Measurements from ENCODE around the gene MIOX.

Gene MIOX

DNA sequence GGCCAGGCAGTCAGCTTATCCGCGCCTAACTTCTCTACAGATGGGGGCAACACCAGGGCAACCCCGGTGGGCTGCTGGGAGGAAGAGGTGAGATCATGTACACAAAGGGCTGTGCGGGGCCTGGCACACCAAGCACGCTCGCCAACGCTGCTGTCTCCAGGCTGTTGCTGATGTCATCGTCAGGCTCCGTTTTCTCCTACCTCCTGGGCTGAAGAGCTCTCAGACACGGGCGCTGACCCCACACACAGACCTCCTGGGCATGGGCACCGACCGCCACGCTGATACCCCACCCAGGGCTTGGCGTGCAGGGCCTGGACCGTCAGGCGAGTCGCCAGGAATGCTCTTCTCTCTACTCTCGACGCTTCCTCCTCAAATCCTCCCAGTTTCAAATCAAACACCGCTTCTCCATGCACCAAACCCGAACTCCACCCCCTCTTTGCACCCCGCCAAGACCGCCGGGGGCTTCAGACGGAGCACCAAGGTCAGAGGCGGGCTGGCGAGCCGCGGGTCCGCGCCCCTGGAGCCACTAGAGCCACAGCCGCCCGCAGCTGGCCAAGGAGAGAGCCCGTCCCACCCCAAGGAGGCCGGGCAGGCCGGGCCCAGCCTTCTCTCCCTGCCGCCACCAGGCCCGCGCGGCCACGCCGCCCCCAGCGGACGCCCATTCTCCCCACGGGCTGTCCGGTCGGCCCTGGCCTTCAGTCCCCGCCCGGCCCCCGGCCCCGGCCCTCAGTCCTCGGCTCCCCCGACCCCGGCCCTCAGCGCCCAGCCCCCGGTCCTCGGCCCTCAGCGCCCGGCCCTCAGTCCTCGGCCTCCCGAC lies 12.6 kb upstream of the MIOX start:
- no peak for TF ChIP-seq POLR2A (IDR thresholded peaks at IDR 0.05; ENCODE audit: low read length)
- TF ChIP-seq GATA1 (IDR thresholded peaks at IDR 0.05; ENCODE audit: low read depth, low read length), result no peak
- peak; percentile 42 to 55 for DNase-seq

DNA sequence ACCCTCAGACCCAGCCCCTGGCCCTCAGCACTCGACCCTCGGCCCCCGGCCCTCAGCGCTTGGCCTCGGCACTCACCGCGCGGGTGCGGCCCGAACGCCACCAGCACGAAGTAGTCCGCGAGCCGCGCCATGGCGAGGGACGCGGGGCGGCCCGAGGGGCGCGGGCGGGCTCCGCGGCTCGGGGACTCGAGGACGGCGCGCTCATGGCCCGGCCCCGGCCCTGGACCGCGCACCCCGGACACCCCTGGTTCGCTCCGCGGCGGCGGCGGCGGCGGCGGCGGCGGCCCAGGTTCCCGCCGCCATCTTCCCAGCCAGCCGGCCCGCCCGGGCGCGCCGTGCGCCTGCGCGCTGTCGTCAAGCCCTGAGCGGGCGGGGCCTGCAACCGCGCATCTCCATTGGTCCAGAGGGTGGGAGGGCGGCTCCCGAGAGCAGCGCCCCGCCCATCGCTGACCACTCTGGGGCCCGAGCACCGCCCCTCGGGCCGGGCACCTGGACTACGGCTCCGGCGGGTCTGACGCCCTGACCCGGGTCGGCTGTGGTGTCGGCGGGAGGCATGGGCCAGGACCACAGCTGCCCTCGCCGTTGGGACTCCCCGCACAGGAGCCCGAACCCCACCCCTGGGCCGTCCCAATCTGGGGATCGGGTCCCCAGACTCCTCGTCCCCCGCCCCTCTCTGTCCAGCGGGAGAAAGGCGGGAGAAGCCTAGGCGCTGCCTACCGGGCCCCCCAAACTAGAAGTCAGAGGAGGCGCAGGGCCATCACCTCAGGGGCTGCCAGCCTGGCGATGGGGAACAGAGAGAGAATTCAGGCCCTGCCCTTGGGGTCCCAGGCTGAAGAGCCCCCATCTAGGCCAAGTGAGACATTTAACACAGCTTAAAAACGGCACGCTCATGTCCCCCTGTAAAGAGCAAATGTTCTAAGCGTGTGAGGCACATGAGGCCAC lies 11.7 kb upstream of the MIOX start, which contains the start of gene SBF1:
SBF1 (minus strand) TSS at position 326 of the 942 bp plus-strand sequence; CDS start at position 131, 195 bp downstream.
- TF ChIP-seq POLR2A (IDR thresholded peaks at IDR 0.05; ENCODE audit: low read length), result peak; percentile 38
- TF ChIP-seq GATA1 (IDR thresholded peaks at IDR 0.05; ENCODE audit: low read depth, low read length), result no peak
- peak; percentile 90 to 95 for DNase-seq

DNA sequence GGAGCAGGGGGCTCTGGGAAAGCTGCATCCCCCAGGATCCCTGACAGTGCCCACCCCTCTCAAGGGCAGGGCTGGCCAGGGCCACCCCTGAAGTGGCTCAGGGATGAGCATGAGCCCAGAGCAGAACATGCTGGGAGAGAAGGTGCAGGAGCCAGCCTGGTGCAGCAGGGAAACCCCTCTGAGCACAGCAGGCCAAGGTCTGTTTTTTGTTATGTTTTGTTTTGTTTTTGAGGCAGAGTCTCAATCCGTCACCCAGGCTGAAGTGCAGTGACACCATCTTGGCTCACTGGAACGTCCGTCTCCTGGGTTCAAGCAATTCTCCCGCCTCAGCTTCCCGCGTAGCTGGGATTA lies 11.0 kb upstream of the MIOX start:
- DNase-seq, result no peak
- no peak for TF ChIP-seq POLR2A (IDR thresholded peaks at IDR 0.05; ENCODE audit: low read length)
- no peak for TF ChIP-seq GATA1 (IDR thresholded peaks at IDR 0.05; ENCODE audit: low read depth, low read length)

DNA sequence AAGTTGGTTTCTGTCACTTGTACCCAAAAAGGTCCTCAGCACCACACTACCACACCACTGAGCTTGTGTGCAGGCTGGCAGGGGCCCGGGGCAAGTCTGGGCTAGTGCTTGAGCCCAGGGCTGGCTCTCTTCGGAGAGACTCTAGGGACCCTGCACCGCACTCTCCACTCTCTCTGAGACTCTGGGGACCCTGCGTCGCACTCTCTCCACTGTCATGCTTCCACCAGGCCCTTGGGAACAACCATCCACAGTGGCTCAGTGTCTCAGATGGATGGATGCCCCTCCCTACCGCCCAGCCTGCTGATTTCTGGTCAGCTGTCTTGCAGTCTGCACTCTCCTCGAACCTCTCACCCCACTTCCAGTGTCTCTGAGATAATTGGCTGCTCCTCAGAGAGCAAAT lies 9.8 kb upstream of the MIOX start:
- DNase-seq, result no peak

DNA sequence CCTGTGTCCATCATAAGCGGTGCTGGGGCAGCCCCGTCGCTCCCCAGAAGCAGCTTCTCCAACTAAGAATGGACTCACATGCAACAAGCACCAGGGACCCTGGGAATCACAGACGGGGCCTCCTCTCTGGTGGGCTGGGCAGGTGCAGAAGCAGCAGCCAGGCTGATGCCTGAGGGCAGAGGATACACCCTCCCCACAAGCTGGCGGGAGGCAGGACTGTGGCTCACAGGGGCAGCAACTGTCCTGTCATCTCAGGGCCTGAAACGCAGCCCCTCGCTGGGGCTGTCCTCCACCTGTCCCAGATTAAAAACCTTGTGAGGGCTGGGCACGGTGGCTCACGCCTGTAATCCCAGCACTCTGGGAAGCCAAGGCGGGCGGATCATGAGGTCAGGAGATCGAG lies 8.7 kb upstream of the MIOX start:
- DNase-seq, result no peak
- TF ChIP-seq GATA1 (IDR thresholded peaks at IDR 0.05; ENCODE audit: low read depth, low read length) (no peak), POLR2A (IDR thresholded peaks at IDR 0.05; ENCODE audit: low read length) (no peak)

More for the DNA sequence above, 9.8 kb upstream of the MIOX start:
- TF ChIP-seq GATA1 (IDR thresholded peaks at IDR 0.05; ENCODE audit: low read depth, low read length) (no peak), POLR2A (IDR thresholded peaks at IDR 0.05; ENCODE audit: low read length) (no peak)

DNA sequence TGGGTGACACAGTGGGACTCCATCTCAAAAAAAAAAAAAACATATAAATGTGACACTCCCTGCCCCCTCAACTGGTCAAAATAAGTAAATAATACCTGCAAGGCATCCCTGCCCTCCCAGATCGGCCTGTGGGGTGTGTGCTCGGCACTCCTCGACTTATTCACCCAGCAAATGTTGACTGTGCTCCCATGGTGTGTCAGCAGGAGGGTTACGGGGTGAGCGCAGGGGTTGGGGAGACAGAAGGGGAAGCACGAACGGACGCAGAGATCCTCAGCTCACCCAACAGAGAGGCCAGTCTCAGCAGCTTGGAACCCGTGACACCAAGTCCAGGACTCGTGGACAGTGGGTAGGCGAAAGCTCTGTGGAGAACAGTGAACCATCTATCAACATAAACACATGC lies 6.9 kb upstream of the MIOX start:
- DNase-seq, result no peak
- no peak for TF ChIP-seq POLR2A (IDR thresholded peaks at IDR 0.05; ENCODE audit: low read length)
- no peak for TF ChIP-seq GATA1 (IDR thresholded peaks at IDR 0.05; ENCODE audit: low read depth, low read length)

DNA sequence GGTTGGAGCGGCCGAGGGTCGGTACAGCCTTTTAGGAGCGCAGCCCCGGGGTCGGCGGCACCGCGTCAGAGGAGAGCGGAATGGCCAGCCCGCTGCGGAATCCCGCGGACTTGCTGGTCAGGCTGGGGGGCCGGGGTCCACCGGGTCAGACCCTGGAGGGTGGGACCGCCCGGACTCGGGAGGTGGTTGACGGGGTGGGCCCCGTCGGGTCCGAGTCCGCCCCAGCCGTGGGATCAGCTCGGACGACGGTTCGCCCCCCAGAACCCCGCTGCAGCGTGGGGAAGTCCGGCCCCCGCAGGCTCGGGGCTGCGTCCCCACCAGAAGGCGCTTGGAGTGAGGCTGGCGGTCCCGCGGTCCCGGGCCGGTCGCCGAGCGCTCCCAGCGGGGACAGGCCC lies 5.6 kb upstream of the MIOX start:
- DNase-seq, result no peak
- TF ChIP-seq POLR2A (IDR thresholded peaks at IDR 0.05; ENCODE audit: low read length) (no peak), GATA1 (IDR thresholded peaks at IDR 0.05; ENCODE audit: low read depth, low read length) (no peak)

DNA sequence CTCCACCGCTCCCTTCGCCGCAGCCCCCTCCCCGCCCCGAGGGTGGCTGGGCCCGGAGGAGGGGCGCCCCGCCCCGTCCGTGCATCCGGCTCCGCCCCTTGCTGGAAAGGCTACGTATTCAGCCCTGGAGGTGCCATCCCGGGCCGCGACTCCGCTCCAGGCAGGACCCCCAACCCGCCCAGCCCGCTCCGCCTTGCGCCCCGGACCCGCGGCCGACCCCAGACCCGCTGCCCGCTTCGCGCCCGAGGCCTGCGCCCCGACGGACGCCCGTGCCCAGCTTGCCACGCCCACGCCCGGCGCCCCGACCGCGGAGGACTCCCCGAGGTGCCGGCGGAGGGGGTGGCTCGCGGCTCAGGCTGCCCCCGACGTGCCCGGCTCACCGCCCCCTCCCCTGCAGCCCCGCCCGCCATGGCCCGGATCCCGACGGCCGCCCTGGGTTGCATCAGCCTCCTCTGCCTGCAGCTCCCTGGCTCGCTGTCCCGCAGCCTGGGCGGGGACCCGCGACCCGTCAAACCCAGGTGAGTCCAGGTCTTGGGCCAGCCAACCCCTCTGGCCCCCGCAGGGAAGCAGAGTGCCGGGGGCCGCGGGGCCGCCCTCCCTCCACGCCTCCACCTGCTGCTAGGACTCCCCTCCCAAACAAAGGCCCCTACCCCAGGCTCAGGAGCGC lies 5.1 kb upstream of the MIOX start, which contains the start of gene ADM2:
ADM2 (plus strand) TSS at position 104 of the 667 bp plus-strand sequence; CDS start at position 409, 305 bp downstream.
- DNase-seq, result peak in 1 of 2 experiments; percentile 70
- TF ChIP-seq POLR2A (IDR thresholded peaks at IDR 0.05; ENCODE audit: low read length) (no peak), GATA1 (IDR thresholded peaks at IDR 0.05; ENCODE audit: low read depth, low read length) (no peak)

DNA sequence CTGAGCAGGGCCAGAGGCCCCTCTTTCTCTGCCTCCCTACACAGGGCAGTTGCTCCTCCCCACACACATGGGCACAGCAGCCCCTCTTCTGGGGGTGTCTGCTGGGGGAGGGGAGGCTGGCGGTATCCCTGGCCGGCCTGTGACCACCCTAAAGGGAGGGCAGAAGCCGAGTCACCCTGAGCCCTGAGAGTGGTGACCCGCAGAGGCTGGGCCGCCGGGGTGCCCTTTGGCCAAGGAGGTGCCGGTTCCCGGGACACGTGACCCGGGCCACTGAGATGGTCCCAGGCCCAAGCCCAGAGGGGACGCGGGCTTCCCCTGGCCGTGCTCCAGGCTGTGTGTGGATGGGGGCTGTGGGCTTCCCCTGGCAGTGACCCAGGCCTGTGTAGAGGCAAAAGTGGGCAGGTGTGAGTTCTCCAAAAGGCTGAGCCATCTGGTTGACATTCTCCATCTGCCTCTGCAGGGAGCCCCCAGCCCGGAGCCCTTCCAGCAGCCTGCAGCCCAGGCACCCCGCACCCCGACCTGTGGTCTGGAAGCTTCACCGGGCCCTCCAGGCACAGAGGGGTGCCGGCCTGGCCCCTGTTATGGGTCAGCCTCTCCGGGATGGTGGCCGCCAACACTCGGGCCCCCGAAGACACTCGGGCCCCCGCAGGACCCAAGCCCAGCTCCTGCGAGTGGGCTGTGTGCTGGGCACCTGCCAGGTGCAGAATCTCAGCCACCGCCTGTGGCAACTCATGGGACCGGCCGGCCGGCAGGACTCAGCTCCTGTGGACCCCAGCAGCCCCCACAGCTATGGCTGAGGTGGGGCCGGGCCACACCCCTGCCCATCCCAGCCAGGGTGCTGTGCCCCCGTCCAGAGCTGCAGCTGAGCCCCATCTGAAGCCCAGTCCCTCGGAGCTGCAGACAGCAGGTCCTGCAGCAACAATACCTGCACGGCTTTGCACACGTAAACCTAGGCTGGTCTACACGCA lies 4.3 kb upstream of the MIOX start:
- TF ChIP-seq GATA1 (IDR thresholded peaks at IDR 0.05; ENCODE audit: low read depth, low read length), result no peak
- no peak for TF ChIP-seq POLR2A (IDR thresholded peaks at IDR 0.05; ENCODE audit: low read length)
- DNase-seq, result no peak

DNA sequence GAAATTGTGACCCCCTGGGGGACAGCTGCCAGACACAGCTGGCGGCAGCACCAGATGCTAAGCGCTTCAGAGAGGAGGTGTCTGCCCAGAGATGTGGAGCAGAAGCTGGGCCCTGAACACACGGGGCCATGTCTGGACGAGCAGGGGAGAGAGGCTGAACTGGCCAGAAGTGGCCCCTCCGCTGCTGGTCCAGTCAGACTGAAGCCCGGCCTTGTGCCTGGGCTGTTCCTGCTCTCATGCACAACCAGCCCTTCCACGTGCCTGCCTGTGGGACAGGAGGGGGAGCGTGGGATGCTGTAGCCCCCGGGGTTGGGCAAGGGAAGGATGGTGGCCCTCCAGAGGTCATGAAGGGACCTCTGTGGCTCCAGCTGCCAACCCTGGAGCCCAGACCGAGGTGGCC lies 3.6 kb upstream of the MIOX start:
- no peak for DNase-seq
- no peak for TF ChIP-seq POLR2A (IDR thresholded peaks at IDR 0.05; ENCODE audit: low read length)
- no peak for TF ChIP-seq GATA1 (IDR thresholded peaks at IDR 0.05; ENCODE audit: low read depth, low read length)

DNA sequence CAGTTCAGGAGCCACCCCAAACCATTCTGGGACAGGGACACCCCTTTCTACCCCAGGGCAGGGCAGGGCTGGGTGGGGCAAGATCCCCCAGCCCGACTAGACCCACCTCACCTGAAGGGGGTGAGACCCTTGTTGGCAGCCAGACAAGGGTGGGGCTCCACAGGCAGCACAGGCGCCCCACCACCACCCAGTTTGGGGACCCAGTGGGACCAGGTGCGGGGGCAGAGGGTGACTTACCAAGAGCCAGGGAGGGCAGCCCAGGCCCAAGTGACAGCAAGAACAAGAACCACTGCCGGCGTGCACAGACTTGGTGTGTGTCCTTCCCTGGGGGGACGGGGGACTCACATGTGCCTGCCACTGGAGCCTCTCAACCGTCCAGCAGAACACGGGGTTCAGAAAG lies 3.1 kb upstream of the MIOX start:
- TF ChIP-seq POLR2A (IDR thresholded peaks at IDR 0.05; ENCODE audit: low read length) (no peak), GATA1 (IDR thresholded peaks at IDR 0.05; ENCODE audit: low read depth, low read length) (no peak)
- DNase-seq, result no peak

DNA sequence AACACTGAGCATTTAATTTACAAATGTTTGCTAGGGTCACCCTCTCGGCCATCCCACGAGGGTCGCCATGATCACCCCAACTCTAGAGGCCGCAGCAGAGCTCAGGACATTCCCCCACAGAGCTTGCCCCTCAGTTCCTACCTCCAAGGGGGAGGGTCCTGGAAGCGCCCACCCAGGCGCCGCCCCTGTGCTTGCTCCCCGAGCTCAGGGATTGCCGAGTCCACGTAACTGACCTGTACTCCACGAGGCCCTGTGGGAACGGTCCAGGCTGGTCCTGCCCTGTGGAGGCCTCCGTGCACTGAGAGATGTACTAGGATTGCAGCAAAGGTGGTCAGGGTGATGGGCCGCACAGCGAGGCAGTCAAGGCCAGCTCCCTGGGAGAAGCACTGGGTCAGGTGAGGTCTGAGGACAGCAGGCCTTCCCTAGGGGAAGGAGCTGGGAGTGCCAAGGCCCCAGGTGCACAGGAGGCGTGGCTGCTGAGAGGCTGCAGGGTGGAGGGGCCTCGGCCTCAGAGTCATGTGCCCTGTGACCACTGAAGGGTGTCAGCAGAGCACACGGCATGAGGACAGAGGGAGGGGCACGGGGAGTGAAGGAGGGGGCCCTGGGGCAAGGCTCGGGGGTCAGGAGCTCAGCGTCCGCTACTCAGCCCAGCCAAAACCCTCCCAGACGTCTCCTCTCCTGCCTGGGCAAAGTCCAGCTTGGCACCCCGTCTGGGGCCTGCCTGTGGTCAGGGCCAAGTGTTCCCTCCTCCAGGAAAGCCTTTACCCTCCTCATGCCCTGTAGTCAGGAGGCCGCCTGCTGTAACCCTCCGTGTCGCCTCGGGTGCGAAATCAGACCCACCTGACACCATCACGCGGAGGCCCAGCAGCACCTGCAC lies 2.4 kb upstream of the MIOX start:
- no peak for TF ChIP-seq POLR2A (IDR thresholded peaks at IDR 0.05; ENCODE audit: low read length)
- TF ChIP-seq GATA1 (IDR thresholded peaks at IDR 0.05; ENCODE audit: low read depth, low read length), result no peak
- DNase-seq, result no peak

Measured in erythroblast (primary cell).